Psoas muscle (tissue), 8 donors: ENCODE results near the gene CYP4A22. TPM values are rescaled to one million over a fixed set of nuclear protein-coding genes. Genes with fewer than 3 reads are reported as not detected.

Experiments used
- ATAC-seq, 4 donors: fragments of 200-7000 bp; cut with Tn5 transposase; one replicate each; pipeline ENCODE4 v1.9.1; 2020; ENCODE audit warnings: moderate library complexity in 3 of 4, mild to moderate bottlenecking in 2 of 4
- DNase-seq, 2 donors: peaks; one replicate each; pipeline ENCODE4 v3.0.0-alpha.2; 2020
- H3K27ac ChIP-seq: fragments of 200-600 bp; one replicate; pipeline ENCODE4 v1.8.0; 2022
- H3K27me3 ChIP-seq, 3 donors: fragments of 200-600 bp in 1 of 3; one replicate each; pipeline versions ENCODE4 v1.6.1 to v1.8.0; 2013 to 2022; ENCODE audit warnings: low read length in 2 of 3, mild to moderate bottlenecking in 2 of 3, moderate library complexity in 1 of 3; ENCODE audit not compliant: insufficient read depth in 3 of 3
- H3K36me3 ChIP-seq, 2 donors: fragments of 200-600 bp in 1 of 2; one replicate each; pipeline versions ENCODE4 v1.6.1 to v1.8.0; 2013 to 2022; ENCODE audit warnings: low read depth in 1 of 2, mild to moderate bottlenecking in 1 of 2, moderate library complexity in 1 of 2; ENCODE audit not compliant: insufficient read depth in 1 of 2
- H3K4me1 ChIP-seq: fragments of 200-600 bp; one replicate; pipeline ENCODE4 v1.8.0; 2022
- H3K4me3 ChIP-seq: fragments of 200-600 bp; one replicate; pipeline ENCODE4 v1.8.0; 2022; ENCODE audit warnings: mild to moderate bottlenecking
- H3K9me3 ChIP-seq: fragments of 200-600 bp; one replicate; pipeline ENCODE4 v1.8.0; 2022
- CTCF ChIP-seq: fragments of 200-600 bp; IDR thresholded peaks from one replicate; pipeline ENCODE4 v1.8.0; 2022; ENCODE audit warnings: antibody characterized with exemption
- WGBS, 3 donors: extraction: QIAGEN DNeasy Blood & Tissue Kit; methylation state at CpG; one replicate each; pipeline versions ENCODE4 v1.1.6 to v1.1.7; 2013; 5-methylcytosine and 5-hydroxymethylcytosine counted together
- intact Hi-C, 2 donors: fragments of 100-400 bp; cut with DNase I; formaldehyde crosslinking; loops; one replicate each; pipeline versions ENCODE4 v1.11.0 to v1.14.2; 2022
- polyA plus RNA-seq, 3 donors: library from polyadenylated mRNA; stranded (reverse); fragments of 200-250 nt; gene quantifications; one replicate each; pipeline ENCODE4 v1.2.3, GENCODE V29; 2013
- total RNA-seq, 4 donors: library from RNA; stranded (reverse); fragmentation: NEBNext Ultra II Directional in 2 of 4; extraction: Animal tissue kit (Norgen Biotek cat#: 25700) in 2 of 4; gene quantifications; one replicate each; pipeline versions ENCODE4 v1.2.1 to v1.2.4, GENCODE V29; 2021 to 2023
- donor health status: healthy with polysubstance abuse.
- donor health status: DM: no; HTN: no; CAD: no; lungs with moderate emphysema.
- donor health status: Bipolar disorder and iron deficiency.
- donor health status: healthy.
- donor health status: DM: yes; HTN: yes; CAD: no.
- donor health status: DM: no; HTN: no; CAD: no.
- donor health status: DM: no; HTN: no; CAD: no.
- donor health status: DM: yes; HTN: yes; CAD: no.

The CYP4A22 gene
- total and polyA plus RNA-seq, 7 donors, result 0.03 to 0.04 TPM; not detected in 5

DNA sequence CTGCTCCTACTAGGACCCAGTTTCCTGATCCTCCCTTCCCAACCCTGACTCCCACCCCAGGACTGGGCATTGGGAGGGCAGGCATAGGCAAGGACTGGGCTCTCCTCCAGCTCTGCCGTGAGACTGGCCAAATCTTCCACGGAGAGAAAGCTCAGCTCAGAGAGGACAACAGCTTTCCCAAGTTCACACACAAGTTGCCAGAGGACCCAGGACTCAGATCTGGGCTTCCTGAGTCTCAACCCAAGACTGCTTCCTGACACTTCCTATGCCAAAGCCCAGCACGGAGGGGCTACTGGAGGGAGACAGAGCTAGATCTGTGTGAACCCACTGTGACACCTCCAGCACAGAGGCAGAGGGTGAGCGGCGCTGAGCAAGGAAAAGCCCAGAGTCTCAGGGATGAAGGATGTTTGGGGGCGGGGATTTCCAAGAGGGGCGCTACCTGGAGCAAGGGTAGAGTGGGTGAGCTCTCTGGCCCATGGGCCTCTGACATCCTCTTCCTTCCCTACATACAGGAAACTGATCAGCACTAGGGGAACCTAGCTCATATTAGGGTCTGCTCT, 45.5 kb downstream of the CYP4A22 start:
- no peaks in the 10 kb centered on the region for H3K9me3 ChIP-seq
- no peak for ATAC-seq
- no peak for TF ChIP-seq CTCF
- H3K4me3 ChIP-seq, result no peak overlapping the region
- peaks cover 0 to 13% (median 0%) of the 10 kb centered on the region in 3 donors for H3K27me3 ChIP-seq
- no peak overlapping the region for H3K27ac ChIP-seq
- WGBS, 3 donors, result 55 to 58% (median 56%) methylated on average over 7 of the region's 7 CpGs
- DNase-seq, result no peak
- intact Hi-C loops, result loop anchor here in 1 of 2 donors (5.0 kb wide), 1 partner anchor 530 kb away; no protein-coding TSS in a partner anchor
- peaks cover 6% of the 10 kb centered on the region for H3K4me1 ChIP-seq
- no peaks in the 10 kb centered on the region for H3K36me3 ChIP-seq

DNA sequence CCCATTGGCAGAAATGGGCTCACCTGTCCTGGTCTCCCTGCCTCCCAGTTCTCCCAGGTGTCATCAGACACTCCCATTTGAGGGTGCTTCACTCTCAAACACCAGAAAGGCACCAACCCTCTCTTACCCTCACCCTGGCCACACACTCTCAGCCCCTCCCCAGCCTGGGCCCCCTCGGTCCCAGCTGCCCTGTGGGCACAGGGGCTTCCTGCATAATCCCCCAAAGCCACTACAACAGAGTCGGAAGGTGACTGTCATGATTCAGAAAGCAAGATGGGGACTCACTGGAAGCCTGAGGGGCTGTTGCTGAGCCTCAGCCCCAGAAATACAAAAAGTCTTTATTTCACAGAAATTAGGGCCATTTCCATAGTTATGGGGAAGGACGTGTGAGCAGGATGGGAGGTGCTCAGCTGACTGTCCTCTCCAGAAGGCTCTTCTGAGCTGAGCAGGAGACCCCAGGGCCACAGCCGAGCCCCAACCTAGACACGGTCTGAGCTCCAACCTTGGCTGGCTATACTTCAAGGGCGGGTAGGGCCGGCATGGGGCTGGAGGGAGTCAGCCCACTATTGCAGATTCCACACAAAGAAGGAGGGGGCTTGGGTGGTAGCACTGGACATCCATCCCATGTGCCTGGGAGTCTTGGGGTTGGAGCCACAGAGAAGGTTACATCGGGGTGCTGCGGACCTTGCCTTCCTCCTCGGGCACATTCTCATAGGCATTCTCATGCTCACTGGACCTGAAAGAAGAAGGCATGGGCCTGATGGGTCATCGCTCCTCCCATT, 46.3 kb downstream of the CYP4A22 start:
- ATAC-seq (no peak), DNase-seq (no peak)
- no peak overlapping the region for H3K4me3 ChIP-seq
- no peak for TF ChIP-seq CTCF
- peaks cover 6% of the 10 kb centered on the region for H3K4me1 ChIP-seq
- H3K27me3 ChIP-seq, result peaks cover 0 to 13% (median 0%) of the 10 kb centered on the region in 3 donors
- H3K27ac ChIP-seq, result no peak overlapping the region
- H3K36me3 ChIP-seq, result no peaks in the 10 kb centered on the region
- no peaks in the 10 kb centered on the region for H3K9me3 ChIP-seq
- intact Hi-C loops, result loop anchor here in 1 of 2 donors (5.0 kb wide), 1 partner anchor 529 kb away; no protein-coding TSS in a partner anchor
- WGBS, 3 donors, result 66 to 74% (median 73%) methylated on average over 11 of the region's 11 CpGs

- intact Hi-C loops, result loop anchor here in 1 of 2 donors (5.0 kb wide), 1 partner anchor 528 kb away; no protein-coding TSS in a partner anchor
- H3K4me3 ChIP-seq, result no peak overlapping the region
Measured at GRCh38 chr1:47184090-47184821, 47.0 kb downstream of the CYP4A22 start.

More at GRCh38 chr1:47184090-47184821, 47.0 kb downstream of the CYP4A22 start:
- Histone ChIP-seq H3K27ac (no peak overlapping the region), H3K9me3 (no peaks in the 10 kb centered on the region), H3K27me3 (peaks cover 0 to 13% (median 0%) of the 10 kb centered on the region in 3 donors), H3K36me3 (no peaks in the 10 kb centered on the region), H3K4me1 (peaks cover 5% of the 10 kb centered on the region)
- 66 to 82% (median 82%) methylated on average over 5 of the region's 5 CpGs for WGBS, 3 donors
- DNase-seq (no peak), ATAC-seq (no peak)
- no peak for TF ChIP-seq CTCF
